Measurements from ENCODE around the gene SPRR4.

- no peak for TF ChIP-seq POLR2A (IDR thresholded peaks at IDR 0.05)
- TF ChIP-seq CTCF (IDR thresholded peaks at IDR 0.05): no peak
- no peak for TF ChIP-seq POLR2AphosphoS5 (IDR thresholded peaks at IDR 0.05)
- no peak for TF ChIP-seq EP300 (IDR thresholded peaks at IDR 0.05; ENCODE audit: low read depth)
Observed at GRCh38 chr1:153001382-153001781, 30.9 kb downstream of the SPRR4 start, which contains the start of gene SPRR3.

Data from transverse colon (tissue), 4 donors.